Limb (tissue), 2 donors: ENCODE data around the gene TMEM247.
"Not testable (repeated sequence)": the region's sequence is repeated elsewhere in the genome, so short reads cannot be mapped to it uniquely, and the experiment has no call there.

ENCODE experiments used
- DNase-seq, 2 donors: peaks; one replicate each; pipeline ENCODE4 v3.0.0-alpha.2; 2016; ENCODE audit errors: extremely low spot score in 2 of 2

Gene TMEM247

GRCh38 chr2:46458763-46459500 is 20.4 kb upstream of the TMEM247 start:
- no peak for DNase-seq

DNA sequence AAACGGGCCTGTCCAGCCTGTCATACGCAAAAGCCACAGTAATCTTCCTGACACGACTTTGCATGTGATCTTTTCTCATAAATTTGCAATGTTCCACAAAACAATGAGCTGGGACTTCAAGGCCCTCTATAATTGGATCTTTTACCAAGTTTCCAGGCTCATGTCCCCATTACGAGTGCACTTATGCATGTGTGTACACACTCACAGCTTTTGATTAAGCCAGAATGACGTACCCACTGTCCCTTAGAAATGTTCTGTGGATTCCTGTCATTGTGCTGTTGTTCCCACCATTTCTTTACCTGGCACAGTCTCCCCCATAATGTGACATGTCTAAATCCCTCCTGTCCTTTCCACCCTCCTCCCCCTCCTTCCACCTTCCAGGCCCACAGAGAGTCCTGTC is 19.7 kb upstream of the TMEM247 start:
- no peak for DNase-seq

DNA sequence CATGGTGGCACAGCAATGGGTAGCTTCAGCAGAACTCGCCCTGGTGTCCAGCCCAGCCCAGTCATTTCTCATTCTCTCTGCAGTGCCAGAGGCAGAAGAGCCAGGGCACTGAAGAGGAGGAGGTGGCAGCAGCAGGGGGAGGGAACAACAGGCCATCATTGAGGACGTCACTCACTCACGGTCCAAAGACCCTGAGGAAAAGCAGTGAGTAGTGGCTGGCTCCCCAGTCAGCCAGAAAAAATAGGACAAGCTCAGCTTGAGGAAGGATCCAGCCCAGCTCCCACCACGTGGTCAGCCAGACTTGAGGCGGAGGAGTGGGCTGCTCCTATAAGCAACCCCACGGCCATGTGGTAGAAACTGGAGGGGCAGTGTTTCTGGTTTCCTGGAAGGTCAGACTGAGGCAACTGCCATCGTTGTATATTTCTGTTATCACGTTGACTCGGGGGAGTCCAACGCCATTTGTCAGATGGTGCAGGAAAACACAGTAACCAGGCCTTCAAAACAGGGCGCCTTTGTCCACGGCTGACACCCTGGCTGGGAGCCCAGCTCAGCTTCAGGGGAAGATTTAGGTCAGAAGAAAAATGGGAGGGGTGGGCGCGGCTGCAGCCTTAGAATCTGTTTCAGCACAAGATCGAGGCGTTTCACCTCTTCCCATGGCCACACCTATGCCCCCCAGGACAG is 19.0 kb upstream of the TMEM247 start:
- peak in 1 of 2 donors; percentile 69 for DNase-seq

GRCh38 chr2:46461011-46461674 is 18.2 kb upstream of the TMEM247 start:
- DNase-seq = peak; percentile 44 to 83

GRCh38 chr2:46461709-46462171 is 17.6 kb upstream of the TMEM247 start:
- DNase-seq = no peak

DNA sequence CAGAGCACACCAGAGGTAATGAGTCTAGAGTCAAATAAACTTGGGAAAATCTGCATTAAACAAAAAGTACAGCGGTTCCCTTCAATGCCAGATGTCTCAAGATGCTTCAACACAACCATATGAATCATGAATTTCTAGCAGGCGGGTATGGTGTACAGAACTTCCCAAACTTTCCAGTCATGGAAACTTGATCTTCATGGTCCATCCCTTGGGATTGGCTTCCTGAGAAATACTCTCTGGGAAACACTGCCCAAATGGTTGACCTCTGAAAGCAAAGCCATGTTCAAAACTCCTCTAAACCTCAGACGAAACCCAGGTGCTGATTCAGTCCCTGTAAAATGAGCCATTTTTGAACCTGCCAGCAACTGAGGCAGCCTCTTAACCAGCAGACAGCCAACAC is 16.4 kb upstream of the TMEM247 start:
- no peak for DNase-seq

DNA sequence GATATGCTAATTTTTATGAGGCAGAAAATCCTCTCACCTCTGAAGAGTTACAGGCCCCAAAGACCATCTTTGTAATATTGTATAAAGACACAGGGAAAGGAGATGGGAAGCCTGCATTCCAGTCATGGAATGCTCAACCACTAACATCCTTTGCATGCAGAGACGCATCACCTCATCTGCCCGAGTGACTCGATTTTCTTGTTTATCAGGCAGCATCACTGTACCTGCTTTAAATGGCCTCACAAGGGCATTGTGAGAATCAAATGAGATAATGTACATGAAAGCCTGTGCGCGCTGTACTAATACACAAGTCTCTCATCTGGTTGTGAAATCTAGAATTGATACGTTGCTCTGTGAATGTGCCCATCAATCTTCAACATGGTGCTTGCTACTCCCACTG is 10.2 kb upstream of the TMEM247 start:
- DNase-seq = no peak

GRCh38 chr2:46469700-46470099 is 9.7 kb upstream of the TMEM247 start:
- DNase-seq = no peak

DNA sequence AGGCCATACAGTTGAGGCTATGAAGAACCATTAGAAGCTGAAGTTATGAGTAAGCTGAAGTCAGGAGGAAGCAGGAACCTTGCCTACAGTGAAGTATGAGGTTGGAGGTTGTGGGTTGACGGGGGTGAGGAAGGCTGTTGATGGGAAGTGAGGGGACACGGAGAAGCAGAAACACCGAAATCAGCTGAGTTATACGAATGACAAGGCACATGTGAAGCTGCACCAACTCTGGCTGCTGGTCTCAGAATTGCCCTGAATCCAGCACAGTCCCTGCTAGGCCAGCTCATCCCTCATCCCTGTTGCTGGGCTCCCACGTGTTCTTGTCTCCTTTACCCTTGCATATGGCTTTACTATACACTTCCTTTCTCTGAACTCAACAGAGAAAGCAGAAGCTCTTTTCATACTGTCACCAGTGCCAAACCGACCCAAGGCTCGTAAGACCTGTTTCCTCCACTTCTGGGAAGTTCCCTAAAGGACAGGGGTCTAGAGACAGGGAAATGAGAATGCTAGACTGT is 9.2 kb upstream of the TMEM247 start:
- DNase-seq = no peak

- no peak for DNase-seq
These were observed 8.3 kb upstream of the TMEM247 start for GRCh38 chr2:46471019-46471583.

DNA sequence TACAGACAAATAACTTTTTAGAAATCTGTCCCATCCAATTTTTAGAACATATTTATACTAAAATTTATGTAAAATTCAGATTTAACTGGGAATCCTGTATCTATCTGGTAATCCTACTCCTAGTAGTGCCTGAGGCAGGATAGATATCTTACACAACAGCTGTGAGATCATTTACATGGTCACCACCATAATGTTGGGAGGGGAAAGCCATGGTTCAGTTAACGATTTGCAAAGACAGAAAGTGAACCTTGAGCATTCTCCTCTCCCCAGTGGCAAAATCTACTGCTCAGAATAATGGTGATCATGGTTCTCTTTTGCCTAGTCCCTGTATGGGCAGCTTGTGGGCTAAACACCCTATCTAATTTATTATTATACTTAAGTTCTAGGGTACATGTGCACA is 7.7 kb upstream of the TMEM247 start:
- DNase-seq = no peak

GRCh38 chr2:46472165-46472564 is 7.2 kb upstream of the TMEM247 start:
- not testable (repeated sequence) for DNase-seq

GRCh38 chr2:46477462-46477861 is 1.9 kb upstream of the TMEM247 start:
- DNase-seq = not testable (repeated sequence)

GRCh38 chr2:46477925-46478324 is 1.4 kb upstream of the TMEM247 start:
- DNase-seq = no peak

DNA sequence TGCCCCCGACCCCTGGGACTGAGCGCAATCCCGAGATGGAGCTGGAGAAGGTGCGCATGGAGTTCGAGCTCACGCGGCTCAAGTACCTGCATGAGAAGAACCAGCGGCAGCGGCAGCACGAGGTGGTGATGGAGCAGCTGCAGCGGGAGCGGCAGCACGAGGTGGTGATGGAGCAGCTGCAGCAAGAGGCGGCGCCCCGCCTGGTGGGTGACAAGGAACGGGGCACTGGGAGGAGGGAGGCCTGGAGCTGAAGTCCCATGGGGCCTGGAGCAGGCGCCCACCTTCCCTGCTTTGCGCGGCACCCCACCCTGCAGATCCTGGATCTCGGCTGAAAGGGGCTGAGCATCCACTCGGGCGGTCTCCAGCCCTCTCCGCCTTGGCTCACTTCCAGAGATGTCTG is 1.2 kb downstream of the TMEM247 start:
- no peak for DNase-seq

DNA sequence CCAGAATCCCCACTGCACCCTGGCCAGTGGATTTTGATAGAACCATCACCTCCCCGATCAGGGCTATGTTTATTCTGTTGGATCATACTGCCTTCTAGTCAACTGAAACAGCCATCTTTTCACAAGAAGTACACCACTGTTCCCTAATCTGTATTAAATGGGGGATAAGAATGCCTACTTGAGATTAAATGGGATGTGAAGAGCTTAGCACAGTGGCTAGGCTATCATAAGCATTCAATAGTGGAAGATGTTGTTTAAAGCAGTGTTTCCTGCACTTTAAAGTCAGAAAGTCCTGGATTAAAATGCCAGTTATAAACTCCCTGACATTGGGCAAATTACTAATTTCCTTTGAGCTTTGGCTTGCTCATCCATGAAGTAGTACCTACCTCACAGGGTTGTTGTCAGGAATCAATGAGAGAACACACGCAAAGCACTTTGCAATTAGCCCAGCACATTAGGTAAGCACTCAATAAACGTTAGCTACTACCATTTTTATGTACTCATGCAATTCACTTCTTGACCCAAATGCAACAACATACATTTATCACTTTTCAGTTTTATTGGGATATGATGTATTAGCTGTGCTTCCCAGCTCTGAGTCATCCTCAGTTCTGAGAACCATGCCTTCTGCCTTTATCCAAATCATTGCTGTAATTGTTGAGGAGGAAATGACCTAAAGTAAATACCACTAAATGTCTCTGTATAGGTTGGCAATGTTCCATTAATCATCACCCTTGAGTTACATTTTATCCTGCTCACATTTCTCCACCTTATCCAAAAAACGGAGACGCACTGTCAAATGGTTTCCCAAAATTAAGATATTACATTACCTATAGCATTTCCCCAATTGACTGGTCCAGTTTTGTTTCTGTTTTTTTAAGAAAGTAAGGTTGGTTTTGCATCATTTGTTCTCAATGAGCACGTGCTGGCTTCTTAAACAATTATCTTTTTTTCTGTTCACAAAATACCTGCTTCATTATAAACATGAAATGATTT is 2.1 kb downstream of the TMEM247 start:
- no peak for DNase-seq

DNA sequence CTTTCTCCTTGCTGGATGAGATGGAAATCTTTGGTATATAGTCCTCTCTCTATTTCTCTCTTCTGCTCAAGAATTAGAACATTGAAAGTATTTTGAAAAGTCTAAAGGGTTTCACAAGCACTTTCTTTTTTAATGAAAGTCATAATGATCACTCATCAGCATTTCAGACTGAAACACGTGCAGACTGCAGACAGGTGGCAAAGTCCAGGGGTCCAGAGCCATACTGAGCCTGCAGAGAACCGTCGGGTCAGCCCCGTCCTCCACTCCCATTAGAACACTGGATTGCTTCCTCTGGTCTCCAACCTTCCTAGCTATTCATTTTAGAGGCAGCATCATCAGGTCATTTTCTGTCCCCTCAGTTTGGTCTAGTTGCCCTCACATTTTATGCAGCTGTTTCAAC is 3.1 kb downstream of the TMEM247 start:
- DNase-seq = no peak

DNA sequence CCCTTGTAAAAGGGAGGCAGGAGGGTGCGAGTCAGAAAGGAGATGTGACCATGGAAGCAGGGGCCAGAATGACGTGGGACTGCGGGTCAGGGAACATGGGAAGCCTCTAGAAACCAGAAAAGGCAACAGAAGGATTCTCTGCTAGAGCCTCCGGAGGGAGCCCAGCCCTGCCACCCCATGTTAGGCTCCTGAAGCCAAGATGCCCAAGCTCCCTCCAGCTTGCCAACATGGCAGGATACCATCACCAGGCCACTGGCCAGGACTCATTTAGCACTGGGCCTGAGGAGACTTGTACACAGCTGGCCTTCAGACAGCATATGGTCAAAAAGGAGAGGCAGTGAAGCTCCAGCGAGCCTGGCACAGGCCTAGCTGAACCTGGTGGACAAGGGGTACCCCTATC is 5.6 kb downstream of the TMEM247 start:
- DNase-seq = no peak

- DNase-seq = no peak
These were observed 7.1 kb downstream of the TMEM247 start for GRCh38 chr2:46486436-46486835.

DNA sequence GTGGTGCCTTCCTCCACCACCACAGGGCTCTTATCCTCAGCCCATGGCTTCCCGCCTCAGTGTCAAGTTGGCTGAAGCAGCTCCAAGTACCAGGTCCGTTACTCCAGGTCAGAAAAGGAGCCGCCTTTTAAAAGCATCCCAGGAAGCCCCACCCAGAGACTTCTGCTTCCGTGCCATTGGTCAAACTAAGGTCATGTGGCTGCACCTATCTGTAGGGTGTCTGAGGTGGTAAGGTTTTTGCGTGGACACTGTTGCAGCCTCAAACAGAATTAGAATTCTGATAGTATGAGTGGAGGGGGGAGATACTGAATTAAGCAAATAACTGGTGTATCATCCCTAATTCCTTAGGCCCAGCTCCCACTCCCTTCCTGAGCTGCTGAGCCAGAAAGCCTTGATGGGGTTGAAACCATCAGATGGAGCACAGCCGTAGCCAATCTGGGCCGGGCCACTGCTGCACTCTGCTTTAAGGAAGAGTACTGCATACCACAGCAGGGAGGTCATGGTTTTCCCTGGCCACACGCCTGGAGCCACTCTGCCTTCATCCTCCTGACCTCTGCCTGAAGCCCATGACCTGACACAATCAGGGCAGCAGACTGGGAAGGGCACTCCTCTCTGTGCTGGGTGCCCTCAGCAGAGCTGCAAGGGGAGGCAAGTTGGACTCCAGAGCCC is 8.4 kb downstream of the TMEM247 start:
- DNase-seq = no peak
